GM21526 (cell line): ENCODE results near the gene ADGRA3.

Source experiments
- ATAC-seq: cut with Tn5 transposase; IDR thresholded peaks from one replicate; pipeline ENCODE4 v1.9.1; 2021; ENCODE audit warnings: moderate library complexity; ENCODE audit not compliant: unreplicated experiment, low FRiP score

Gene ADGRA3

DNA sequence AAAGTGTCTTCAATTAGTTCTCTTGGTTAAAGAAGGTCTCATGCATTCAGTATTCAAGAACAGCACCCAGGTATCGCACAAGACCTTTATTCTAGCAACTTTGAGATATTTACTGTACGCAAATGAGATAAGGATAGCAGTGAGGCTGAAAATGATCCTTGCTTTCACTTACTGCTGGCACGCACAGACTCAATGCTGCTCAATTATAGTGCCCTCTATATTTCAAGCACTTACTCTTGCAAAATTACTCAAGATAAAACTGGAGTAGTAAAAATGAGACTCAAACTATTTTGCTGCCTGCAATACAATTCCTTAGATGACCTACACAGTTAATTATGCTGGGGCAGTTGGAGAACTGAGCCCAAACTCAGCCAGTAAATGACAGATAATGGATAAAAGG, 60.9 kb downstream of the ADGRA3 start:
- no peak for ATAC-seq

DNA sequence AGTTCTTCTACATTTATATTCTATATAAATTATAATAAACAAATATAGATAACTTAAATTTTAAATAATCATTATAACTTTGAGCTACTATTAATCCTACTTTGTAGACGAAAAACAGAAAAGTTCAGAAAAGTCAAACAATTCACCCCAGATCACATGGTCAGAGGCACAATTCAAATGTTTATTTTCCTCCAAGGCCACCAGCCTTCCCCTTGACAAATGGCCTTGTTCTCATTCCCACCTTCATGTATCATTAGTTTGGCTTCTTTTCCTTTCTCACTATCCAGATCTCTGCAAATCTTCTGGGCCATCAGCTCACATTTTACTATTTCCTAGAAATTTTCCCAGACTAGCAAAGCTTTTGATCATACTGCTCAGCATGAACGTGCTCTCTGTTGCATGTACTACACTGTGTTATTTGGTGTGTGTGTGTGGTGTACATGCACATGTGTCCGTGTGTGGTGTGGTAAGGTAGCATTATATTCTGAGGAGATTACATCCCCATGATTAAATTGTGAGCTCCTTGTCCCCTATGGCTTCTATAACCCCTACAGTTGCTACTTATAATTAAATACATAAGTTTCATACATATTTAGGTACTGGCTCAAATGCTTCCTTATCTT, 61.5 kb downstream of the ADGRA3 start:
- no peak for ATAC-seq

DNA sequence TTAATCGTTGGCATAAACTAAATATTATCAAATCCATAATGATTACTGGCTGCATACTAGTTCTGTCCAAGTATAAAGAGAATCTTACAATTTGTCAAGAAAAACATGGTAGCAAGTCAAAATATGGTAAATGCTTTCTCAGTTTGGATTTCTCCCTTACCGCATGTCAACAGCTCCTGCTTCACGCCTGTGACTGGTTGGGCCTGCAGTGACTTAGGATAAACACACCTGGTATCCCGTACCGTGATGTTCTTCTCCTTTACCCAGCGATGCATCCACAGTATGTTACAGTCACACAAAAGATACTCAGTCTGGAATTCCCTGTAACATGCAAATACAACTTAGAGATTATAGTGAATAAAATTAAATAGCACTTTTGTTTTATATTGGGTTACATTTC, 71.1 kb downstream of the ADGRA3 start:
- no peak for ATAC-seq

DNA sequence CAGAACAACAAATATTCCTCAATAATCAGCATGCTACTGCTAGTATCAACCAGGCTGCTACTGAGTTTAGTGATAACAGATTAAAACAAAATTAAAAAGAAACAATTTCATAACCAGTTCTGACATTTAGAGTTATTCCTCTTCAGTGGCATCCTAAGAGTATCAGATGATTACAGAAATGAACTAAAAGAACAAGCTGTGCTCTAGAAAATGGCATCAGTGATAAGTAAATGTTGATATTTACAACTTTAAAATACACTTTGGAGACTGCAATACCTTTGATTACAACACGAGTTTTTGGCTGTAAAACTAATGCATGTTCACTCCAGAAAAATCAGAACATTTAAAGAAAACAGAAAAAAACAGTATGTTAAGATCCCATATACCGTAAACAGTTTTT, 72.9 kb downstream of the ADGRA3 start:
- ATAC-seq, result no peak

DNA sequence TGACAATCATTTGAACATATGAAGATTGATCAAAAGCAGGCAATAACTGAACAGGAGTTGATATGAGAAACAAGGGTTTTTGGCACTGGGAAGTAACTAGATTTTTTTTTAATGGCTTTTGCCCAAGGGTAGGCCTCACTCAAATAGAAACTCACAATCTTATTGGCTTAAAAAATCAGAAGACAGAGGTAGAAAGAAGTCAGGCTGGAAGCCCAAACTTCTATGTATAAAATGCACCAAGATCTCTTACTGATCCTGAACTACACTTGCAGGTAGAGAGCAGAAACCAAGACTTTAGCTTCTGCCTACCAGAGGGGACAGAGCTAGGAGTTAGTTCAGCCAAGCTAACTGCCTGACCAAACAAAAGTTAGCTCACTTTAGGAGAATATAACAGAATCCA, 74.9 kb downstream of the ADGRA3 start:
- no peak for ATAC-seq

DNA sequence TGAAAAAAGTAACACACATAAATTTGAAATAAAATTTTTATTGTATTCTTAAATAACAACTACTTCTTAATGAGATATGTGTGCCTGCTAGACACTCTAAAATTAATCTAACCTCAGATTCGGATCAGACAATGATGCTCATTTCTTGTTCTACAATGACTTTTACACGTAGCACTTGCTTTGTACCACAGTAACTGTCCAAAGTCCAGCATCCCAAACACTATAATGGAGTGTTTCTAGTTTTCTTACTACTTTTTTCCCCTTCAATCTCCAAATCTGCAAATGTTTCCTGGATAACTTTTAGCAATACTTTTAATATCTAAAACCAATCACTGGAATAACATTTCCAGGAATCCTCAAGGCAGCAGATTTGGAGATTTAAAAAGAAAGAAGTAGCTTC, 75.9 kb downstream of the ADGRA3 start:
- ATAC-seq, result no peak

DNA sequence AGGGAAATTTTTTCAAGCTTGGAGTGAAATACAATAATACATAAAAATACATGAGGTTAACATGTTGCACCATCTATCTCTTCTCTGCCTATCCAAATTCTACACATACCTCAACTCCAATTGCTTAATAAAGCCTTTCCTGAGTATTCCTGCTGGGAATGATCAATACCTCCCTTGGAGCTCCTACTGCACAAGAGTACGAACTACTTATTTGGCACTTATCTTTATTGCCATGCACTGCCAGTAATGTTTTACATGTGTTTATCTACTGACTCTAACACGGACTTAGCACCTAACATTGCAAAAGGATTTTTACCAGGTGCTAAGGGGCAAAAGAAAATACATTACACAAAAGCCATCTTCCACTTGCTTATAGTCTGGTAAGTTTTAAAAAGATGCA, 80.2 kb downstream of the ADGRA3 start:
- no peak for ATAC-seq

DNA sequence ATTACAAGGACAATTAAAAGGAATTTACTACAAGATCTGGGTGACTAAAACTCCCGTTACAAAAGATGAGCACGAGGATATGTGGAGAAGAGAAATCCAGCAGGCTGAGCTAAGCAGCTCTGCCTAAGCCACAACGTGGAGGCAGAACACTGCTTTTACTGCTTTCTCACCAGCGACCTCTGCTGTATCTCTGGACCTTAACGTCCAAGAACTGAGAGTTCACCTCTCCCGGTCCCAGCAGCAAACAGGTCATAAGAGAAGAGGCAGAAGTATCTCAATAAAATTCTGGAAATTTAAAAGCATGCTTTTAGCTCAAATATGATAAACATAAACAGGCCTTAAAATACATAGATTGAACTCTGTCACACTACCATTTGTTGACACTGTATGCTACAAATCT, 81.0 kb downstream of the ADGRA3 start:
- no peak for ATAC-seq

DNA sequence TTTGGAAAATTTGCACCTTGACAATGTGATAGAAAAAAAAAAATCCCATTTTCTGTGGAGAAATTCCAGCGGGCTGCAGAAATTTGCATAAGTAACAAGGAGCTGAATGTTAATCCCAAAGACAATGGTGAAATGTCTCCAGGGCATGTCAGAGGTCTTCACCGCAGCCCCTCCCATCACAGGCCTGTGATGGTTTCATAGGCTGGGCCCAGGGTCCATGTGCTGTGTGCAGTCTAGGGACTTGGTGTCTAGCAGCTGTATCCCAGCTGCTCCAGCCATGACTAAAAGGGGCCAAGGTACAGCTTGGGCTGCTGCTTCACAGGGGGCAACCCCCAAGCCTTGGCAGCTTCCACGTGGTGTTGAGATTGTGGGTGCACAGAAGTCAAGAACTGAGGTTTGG, 85.2 kb downstream of the ADGRA3 start:
- no peak for ATAC-seq

DNA sequence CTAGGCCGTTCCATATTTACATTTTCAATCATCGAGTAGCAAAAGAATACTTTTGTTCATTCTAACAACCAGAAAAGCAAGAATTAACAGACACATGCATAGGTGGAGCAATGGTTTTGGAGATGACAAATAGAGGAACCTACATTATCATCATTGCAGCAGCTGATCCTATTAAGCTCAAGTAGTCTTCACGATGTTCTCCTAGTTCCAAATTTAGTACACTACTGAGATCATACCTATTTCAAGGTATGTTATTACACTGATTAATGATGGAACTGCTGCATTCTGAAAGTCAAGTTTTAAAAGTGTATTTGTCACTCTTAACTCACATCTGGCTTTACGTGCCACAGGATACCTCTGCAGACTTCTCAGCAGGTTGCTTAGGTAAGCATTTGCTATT, 87.4 kb downstream of the ADGRA3 start:
- ATAC-seq, result no peak

DNA sequence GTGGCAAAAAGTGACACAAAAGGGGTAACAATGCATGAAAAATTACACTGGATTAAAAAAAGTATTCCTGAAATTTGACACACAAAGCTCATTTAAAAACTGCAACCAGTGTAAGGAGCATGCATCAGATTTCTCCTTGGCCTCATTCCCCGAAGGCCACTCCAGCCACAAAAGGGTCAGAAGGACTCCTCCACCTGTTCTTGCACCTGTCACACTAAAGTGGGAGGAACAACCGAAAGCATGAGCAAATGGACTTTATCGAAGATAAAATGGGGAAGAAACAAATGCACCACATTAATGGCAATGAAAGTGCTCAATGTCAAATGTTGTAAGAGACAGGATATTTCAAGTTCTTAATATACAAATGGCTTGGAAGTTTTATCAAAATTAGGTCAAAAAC, 88.2 kb downstream of the ADGRA3 start:
- no peak for ATAC-seq

DNA sequence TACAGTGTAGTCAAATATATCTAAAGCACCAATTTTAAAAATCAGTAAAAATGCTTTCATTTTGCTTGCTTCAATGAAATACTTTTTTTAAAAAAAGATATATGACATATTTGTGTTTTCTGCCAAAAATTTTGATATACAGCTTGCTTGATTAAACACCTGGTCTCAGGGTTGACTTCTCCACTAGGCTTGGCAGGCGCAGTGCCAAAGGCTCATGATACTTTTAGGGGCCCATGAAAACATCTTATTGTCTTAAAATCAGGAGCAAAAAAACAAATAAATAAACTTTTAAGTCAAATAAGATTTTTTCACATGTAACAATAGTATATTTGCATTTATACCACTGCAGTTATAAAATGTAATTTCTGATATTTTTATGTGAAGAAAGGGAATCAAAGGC, 95.6 kb downstream of the ADGRA3 start:
- no peak for ATAC-seq

DNA sequence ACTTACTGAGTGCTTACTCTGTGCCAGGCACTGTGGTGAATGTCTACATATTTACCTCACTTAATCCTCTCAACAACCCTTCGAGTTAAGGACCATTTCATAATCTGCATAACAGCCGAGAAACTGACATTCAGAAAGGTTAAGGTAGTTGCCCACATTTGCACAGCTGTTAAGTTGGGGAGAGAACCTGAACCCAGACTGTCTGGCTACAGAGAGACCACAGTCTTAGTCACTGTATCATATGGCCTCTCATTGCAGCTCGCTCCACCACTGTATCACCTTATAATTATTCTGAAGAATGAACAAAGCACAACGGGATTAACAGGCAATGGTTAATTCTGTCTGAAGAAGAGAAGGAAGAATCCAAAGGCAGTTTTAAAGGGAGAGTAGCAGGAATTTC, 98.5 kb downstream of the ADGRA3 start:
- no peak for ATAC-seq

DNA sequence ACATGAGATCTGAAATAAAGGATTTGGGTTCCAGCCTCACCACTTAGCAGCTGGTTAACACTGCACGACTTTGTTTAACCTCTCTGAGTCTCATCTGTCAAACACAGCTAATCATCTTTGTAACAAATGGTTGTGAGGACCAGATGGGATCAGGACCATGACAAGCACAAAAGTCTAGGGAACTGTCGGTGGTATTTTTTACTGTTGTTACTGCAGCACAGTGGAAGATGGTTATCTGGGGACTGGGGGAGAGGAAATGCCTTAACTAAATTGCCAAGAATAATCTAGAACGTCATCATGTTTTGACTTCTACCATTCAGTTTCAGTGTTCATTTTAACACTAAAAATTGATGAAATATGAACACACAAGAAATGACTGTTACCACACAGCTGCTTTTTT, 99.5 kb downstream of the ADGRA3 start:
- no peak for ATAC-seq

DNA sequence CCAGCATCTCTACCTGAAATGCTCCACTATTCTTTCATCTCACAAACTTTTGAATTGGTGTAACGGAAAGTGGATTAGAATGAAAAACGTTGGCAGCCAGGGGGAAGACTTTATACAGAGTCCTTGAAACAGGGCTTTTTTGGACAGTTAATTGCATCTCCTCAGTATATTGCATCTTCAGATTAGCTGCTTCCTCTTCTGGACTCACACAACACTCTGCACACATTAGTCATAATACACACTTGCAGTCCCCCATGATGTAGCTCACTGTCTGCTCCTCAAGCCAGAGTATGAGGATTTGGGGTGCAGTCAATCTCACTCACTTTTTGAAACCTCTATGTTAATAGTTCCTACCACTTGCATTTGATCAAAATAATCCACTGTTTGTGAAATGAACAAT, 101.0 kb downstream of the ADGRA3 start:
- no peak for ATAC-seq

DNA sequence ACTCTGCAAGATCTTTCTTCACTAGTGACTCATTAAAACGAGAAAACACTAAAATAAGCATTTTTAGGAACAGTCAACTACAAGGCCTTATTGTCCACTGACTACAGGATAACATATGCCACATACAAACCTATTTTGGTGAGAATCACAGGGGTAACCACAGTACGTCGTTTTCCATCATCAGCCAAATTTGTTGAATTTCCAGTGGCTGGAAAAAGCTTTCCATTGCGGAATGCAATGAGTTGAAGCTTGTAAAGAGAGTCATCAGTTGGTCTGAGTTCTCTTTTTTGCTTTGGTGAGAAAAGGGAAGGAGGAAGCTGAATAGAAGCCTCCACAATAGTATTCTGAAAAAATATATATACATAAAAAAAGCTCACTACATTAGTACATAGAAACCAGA, 102.4 kb downstream of the ADGRA3 start:
- ATAC-seq, result no peak

DNA sequence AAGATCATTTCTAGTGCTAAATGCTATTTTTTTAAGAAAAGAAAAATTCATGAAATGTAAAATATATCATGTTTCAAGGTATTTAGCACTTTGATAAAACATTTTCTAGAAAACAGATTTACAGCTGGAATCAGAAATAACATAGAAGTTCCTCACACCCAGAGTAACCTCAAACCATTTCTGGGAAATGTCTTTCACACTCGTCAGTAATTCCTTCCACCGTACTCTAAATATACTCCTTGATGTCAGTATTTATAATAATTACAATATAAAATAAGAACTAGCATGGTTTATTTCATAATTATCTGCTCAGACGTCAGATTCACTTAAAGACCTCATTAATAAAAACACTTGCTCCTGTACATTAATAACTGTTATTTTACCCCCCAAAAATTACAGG, 103.9 kb downstream of the ADGRA3 start:
- ATAC-seq, result no peak

DNA sequence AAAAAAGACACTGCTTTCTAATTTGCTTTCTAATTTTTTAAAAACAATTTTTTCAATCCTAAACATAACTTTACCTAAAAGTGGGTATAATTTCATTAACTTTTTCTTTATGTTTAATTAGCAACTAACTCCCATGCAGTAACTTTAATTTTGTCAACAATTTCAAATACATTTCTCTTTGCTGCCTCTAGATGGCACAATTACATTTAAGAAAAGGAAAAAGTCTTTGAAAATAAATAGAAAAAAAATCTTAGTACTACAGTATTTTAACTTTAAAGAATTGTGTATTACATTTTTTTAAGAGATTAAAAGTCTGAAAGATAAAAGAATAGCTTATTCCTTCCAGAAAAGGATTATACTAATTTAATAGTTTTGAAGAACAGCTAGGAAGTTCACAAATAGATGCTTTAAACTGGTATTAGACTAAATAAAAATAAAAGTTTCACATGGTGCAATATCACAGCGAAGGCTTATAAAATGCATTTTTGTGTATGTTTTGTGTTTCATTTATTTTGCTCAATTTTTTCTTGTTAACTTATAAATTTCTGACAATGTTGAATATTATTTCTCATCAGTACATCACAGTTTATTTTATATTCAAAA, 105.1 kb downstream of the ADGRA3 start:
- no peak for ATAC-seq

DNA sequence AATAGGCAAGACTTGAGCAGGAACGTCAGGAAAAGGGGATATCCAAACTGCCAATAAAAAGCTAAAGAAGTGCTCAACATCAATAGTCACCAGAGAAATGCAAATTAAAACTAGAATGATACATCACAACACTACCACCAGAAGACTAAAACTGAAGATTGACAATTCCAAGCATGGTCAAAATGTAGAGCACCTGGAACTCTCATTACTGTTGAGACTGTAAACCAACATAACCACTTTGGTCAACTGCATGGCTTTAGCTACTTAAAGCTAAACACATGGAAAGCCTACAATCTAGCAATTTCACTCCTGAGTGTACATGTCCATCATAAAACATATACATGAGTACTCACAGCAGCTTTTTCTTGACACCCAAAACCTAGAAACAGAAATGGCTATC, 107.4 kb downstream of the ADGRA3 start:
- no peak for ATAC-seq

DNA sequence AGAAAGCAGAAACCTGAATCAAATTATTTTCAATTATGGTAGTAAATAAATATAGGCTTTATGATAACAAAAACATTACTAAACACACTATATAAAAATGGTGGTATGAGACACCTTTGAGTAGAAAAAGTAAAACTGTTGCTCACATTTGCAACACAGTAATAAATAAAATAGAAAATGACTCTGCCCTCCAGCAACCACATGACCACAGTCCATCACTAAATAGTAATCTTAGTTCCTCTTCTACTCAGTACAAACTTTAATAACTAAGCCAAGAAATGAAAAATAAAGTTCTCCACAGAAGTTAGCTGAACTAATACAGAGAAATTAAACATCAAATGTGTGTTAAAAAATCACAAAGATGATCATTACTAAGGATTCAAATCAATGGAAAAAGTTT, 108.5 kb downstream of the ADGRA3 start:
- ATAC-seq, result no peak

DNA sequence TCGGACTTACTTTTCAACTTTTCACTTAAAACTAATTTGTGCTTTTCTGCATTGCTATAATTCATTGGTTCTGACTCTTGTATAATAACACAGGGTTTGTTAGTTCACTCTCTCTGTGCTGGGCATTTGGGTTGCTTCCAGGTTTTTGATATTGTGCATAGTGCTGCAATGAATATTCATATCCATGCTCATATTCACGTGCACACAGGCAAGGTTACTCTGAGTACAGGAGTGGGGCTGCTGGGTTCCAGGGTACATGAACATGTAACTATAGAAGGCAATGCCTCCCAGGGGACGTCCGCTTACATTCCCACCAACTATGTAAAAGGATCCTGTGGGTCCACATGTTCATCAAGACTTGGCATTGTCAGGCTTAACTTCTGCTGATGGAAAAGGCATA, 117.2 kb downstream of the ADGRA3 start:
- no peak for ATAC-seq

DNA sequence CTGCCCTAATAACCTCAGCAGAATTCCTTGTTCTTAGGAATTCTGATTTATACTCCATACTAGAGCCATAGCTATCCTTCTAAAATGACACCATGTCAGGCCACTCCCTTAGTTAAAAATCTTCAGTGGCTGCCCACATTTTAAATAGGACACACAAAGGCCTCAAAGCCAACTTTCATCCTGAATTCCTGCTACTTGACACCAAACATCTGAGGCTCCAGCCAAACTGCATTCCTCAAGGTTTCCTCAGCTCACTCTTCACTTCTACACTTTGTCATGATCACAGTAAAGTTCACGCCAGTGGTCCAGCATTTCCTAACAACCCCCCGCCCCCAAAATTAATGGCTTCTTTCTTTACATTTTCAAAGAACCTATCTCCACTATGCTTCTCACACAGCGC, 124.3 kb downstream of the ADGRA3 start:
- ATAC-seq, result no peak
